ENCODE measurements around the gene ATP1B3.
"Not testable (repeated sequence)": the region's sequence is repeated elsewhere in the genome, so short reads cannot be mapped to it uniquely, and the experiment has no call there.

The ATP1B3 gene

DNA sequence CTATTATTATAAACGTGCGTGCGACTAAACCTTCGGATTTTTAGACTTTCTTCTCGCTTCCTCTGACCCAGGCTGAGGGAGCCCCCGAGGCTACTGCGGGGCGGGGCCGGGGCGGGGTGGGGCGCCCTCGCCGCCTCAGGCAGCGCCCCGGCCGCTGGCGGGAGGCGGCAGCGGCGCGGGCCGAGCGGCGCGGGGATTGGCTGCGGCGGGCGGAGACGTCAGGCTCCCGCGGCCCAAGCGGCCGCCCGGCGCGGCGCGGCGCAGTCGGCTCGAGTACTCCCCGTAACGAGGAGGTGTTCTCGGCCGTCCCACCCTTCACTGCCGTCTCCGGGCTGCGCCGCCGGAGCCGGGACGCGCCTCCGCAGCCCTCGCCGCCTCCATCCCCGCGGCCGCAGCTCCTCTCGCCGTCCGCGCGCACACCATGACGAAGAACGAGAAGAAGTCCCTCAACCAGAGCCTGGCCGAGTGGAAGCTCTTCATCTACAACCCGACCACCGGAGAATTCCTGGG lies at the start of gene ATP1B3:
ATP1B3 (plus strand) TSS at position 263 of the 510 bp plus-strand sequence; CDS start at position 422, 159 bp downstream.
- DNase-seq = peak; percentile 89

DNA sequence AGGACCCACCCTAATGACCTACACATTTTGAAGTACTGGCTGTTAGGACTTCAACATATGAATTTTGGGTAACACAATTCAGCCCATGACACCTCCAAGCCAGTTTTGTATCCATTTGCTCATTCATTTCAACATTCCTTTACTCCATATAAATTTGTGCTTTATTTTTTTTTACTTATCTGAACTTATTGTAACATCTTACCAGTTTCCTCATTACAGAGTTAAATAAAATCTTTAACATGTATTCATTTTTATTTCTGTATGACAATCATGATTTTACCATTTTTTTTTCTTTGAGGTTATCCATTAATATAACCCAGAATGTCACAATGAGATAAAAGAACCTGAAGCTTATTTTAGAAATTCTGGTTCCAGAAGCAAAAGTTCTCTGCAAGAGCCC lies 48.0 kb upstream of the ATP1B3 start:
- DNase-seq = no peak

DNA sequence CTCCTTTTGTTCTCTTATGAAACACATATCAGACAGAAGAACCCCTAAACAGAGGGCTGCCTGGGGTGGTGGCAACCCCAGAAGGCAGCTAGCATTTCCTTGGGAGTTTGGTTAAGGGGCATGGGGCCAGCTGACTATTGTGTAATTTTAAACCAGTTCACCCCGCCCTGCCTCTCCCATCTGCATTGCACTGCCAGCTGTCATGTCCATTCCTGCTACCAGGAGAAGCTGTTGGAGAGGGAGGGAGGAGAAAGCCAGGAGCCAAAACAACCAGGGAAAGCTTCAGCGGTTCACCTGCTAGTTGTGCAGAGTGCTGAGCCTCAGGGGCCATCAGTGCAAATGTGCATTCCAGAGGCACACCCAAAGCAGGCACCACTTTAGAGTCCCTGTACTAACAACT lies 47.6 kb upstream of the ATP1B3 start:
- peak; percentile 93 for DNase-seq

DNA sequence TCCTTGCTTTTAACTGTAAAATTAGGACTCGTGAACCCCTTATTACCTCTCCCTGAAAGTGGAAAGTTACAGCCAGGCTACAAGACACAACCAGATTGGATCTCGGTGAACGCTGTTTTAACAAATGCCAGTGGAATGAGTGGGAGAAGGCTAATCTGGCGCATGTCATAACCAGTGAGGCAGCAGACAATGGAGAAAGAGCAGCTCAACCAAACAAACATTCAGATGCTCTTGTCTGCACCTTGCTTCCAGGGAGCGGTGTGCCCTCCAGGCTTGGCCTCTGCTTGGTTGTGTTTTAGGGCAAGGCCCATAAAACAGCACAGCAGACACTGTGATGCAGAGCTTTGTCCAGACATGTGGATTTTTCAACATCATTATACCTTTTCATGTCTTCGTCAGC lies 45.9 kb upstream of the ATP1B3 start:
- DNase-seq = peak; percentile 91

DNA sequence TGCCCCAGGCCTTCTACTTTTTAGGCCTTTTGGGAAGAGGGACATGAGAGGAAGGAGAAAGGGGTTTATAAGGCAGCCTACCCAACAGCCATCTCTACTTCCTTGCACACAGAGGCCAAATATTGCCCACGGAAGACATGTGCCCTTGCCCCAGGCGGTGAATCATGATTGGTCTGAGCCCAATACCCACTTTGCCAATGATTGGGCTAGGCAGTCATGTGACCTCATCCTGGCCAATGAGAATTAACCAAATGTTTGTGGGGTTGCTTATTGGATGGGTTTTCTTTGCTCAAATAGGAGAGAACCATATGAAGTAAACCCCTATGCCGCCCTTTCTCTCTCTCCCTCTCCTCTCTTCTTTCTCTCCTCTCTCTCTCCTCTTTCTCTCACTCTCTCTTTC lies 42.2 kb upstream of the ATP1B3 start:
- DNase-seq = no peak

DNA sequence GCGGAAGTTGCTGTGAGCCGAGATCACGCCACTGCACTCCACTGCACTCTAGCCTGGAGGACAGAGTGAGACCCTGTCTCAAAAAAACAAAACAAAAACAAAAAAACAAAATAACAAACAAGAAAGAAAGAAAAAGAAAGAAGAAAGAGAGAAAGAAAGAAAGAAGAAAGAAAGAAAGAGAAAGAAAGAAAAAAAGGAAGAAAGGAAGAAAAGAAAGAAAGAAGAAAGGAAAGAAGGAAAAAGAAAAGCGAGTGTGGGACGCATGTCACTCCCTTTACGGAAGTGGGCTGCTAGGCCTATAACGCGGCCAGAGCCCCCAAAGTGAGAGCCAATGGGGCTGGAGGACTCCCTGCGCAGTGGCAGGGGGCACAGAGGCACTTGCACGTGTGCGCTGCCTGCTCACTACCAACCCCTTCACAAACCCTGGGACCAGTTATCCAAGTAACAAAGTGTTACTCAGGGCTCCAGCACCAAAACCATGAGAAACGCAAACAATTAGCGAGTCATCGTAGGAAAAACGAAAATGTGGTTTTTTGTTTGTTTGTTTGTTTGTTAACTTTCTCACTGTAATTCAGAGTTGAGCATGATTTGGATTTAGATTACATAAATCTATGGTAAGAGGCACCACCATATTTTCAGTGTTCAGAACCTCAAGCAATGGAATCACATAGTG lies 40.8 kb upstream of the ATP1B3 start:
- no peak for DNase-seq

DNA sequence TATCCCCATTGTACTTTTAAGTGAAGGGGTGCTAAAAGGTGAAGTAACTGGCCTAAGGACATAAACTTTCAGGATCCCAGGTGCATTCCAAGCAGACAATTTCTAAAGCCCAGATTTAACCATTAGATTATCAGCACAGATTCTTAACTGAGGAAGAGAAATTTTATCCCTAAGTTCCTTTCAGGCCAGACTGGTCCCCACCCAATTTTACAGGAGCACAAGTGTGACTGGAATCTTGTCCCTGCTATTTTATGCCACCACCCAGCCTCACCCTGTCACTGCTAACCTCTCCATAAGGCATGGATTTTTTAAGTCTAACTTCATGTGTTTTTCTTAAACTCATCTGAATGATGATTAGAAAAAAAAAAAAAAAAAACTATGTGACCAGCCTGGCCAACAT lies 37.1 kb upstream of the ATP1B3 start:
- DNase-seq = no peak

DNA sequence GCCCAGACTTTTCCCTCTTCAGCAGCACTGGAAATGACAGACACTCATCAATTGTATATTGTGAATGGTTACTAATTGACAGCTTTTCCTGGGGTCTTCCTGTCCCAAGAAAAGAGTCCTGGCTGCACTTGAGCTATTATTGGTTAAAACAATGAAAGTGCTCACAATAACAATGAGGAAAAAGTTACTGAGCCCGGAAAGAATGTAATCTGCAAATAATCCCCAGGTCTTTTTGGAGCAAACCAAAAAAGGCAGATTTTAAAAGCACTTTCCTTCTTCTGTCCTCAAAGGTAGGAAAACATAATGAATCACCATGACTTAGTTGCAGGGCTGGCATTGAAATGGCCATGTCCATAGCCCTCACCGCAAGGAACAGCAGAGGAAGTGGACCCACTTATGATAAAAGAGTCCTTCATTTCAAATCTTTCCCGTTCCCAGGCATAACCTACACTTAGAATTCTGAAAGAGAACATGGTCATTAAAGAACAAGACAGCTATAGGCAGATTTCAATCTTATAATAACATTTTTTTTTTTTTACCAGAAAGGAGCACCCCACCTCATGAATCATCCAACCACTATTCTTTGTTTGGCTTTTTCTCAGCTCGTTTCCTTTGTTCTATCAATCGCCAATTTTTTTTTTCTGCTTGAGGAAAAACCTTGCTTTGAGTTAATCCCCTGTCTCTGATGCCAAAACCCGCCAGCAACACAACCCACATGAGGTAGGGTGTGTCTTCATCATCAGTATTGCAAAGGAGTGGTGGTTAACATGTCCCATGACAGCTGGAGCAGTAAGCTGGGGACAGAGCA lies 35.5 kb upstream of the ATP1B3 start:
- DNase-seq = no peak

DNA sequence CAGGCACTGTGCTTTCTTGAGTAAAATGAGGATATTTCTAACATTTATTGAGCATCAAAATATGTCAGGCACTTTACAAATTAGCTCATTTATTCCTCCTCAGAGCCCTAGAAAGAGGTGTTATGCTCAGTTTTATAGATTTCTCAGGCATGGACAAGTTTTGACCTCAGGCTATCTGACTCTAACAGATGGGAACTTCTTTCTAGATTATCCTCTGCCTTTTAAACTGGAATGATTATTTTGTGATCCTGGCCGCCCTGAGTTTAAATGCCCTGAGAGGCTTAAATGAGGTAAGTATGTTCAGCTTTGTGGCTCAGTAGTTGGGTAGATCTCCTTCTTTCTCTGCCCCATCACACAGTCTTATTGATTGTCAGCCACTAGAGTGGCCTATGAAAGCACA lies 32.3 kb upstream of the ATP1B3 start:
- no peak for DNase-seq

DNA sequence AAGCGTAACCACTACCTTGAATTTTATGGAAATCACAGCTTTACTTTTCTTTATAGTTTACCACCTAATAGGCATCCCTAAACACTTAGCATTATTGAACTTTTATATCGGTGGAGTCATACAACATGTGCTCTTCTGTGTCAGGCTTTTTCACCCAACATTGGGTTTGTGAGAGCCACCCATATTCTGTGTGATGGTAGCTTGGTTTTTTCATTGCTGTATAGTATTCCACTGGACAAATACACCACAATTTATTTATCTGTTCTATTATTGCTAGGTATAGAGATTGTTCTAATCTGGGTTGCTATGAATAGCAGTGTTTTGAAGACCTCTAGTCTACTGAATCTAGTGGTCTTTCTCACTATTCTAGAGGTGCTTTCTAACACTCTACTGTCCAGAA lies 31.6 kb upstream of the ATP1B3 start:
- DNase-seq = no peak

DNA sequence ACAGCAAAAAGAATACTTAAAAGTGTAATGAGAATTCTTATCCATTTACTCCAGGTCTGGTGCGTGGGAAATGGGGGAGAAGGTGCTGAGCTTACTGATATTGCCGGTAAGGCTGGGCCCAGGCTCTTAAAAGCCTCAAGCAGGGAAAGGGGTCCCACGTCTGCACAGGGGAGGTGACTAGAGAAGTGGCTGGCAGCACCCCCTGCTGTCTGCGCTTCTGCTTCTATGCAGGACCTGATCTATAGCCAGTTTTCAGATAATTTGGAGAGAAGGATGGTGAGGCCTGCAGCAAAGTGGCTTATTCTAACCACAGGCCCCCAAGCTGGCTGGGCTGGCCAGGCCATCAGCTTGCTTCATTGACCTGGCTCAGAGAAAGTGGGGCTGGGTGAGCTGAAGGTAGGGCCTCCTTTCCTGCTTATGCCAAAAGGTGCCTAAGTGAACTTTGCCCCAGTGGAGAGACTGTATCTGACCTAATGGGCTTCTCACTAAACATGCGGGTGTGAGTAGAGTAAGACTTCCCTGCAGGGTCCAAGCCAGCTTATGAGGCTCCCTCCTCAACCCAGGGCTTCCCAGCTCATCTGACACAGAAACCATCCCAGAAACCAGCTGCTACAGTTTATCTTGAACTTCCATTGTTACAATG lies 30.9 kb upstream of the ATP1B3 start:
- DNase-seq = peak; percentile 69

DNA sequence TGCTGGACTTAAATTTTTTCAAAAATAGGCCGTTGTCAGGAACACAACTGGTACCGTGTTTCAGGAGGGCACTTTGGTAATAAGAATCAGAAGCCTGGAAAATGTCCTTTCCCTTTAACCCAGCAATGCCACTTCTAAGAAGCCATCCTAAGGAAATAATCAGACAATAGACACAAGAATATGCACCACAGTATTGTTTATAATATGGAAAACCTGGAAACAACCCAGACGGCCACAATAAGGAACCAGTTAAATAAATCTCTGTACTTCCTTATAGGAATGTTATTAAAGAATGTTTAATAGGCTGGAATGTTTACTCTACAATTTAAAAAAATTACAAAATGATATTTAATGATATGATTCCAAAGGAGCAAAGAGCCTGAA lies 30.4 kb upstream of the ATP1B3 start:
- DNase-seq = no peak

DNA sequence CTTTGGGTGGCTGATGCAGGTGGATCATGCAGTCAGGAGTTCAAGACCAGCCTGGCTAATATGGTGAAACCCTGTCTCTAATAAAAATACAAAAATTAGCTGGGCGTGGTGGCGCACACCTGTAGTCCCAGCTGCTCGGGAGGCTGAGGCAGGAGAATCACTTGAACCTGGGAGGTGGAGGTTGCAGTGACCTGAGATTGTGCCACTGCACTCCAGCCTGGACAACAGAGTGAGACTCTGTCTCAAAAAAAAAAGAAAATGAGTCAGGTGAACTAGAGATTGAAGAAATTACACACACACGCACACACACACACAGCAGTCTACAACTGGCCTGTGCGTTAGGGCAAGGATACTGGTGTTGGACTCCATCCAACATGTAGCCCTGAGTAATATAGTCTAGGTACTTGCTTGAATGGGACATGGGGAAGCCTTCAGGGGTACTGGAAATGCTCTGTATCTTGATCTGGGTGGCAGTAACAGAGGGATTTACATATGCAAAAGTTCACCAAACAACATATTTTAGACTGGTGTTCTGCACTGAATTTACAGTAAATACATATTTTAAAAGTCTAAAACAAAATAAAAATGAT lies 28.2 kb upstream of the ATP1B3 start:
- not testable (repeated sequence) for DNase-seq

DNA sequence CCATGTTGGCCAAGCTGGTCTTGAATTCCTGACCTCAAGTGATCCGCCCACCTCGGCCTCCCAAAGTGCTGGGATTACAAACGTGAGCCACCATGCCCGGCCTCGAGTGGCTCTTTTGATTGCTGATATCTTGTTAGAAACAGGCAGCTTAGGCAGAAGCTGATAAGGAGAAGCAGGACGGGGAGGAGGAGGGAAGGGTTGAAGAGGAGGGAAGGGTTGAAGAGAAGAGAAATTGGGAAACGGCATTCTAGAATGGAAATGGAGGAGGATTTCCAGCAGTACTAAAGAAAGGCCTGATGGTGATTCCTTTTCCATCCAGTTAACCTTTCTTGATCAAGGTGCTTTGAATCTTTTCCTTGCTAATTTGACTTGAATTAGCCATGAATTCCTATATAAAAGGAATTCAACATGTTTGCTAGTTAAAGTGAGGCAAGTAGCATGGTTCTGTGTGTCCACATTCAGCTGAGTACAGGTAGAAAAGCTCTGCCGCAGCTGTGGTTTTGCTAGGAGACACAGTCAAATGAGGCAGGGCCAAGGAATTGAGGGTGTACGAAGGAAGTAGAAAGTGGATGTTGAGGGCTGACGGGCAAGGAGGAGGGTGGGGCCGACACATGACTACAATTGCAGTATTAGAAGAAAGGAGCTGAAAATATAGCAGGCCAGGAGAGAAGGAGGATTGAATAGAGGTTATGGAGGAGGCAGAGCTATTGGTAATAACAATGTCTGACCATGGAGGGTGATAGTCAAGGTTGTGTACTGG lies 27.2 kb upstream of the ATP1B3 start:
- DNase-seq = no peak

DNA sequence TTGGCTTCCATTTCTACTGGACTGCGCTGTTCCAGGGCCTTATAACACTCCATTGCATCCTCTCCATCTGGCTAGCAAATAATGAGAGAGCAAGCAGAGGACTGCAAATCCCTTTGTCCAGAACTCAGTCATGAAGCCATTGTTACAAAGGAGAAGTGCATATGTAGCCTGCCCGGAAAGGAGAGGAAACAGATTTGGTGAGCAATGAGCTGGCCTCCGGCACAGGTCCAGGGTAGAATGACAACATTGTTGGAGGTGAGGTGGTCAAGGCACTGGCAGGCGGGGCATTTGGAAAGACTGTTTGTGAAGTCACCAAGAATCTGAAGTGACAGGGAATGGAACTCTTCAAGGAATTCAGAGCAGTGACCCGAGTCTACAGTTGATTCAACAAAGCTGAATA lies 25.0 kb upstream of the ATP1B3 start:
- no peak for DNase-seq

DNA sequence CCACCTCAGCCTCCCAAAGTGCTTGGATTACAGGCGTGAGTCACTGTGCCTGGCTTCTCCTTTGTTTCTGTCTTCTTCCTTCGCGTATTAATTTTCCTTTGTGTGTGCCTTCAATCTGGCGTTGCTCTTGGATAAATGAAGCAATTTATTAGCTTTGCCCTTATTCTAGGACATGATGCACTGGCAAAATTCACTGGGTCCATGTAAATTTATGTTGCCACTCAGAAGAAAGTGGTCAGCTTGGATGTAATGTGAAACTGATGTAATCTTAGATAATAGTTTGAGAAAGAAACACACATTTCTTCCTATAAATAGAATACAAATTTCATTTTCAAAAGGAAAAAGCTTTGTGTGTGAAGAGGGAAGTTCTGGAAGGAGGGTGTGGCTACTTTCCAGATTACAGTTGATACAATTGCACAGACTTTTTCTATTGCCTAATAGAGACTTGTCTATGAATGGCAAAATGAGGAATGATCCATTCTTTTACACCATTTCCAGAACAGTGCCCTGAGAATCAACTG lies 23.3 kb upstream of the ATP1B3 start:
- no peak for DNase-seq

DNA sequence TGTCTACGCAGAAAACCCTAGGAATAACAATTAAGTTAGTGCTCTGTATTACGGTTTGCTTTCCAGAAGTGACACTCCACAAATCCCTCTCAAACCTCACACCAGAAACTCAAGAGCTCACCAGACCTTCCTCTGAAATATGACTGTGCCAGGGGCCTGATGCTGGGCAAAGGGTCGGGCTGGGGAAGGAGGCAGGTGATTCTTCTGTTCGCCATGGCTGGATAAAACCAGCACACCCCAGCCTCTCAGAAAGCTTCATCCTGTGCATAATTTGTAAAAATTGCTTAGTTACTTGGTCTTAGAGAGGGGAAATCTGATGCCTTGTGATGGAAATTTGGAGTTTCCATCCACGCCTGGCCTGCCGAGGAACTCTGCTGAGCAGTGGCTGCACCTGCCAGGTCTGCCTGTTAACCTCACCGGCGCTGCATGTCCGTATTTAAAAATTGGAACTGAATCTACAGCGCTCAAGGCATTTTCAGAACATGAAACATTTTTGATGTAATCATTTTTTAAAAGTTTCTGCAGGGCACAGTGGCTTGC lies 22.7 kb upstream of the ATP1B3 start:
- DNase-seq = no peak

DNA sequence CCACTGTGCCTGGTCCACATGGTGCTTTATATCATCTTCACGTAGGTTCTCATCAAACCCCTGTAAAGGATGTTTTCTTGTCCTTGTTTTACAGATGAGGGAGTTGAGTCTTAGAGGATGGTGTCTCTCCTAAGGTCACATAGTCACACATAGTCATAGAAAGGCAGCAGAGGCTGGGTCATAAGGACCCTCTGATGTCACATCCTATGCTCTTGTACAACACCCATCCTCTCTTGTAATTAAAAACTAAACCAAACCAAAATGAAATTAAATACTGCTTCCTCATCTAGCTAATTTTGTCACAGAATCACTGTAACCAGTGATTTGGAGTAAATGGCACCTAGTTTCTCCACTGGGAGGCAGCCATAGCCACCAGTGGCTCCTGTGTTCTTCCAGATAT lies 21.8 kb upstream of the ATP1B3 start:
- DNase-seq = no peak

DNA sequence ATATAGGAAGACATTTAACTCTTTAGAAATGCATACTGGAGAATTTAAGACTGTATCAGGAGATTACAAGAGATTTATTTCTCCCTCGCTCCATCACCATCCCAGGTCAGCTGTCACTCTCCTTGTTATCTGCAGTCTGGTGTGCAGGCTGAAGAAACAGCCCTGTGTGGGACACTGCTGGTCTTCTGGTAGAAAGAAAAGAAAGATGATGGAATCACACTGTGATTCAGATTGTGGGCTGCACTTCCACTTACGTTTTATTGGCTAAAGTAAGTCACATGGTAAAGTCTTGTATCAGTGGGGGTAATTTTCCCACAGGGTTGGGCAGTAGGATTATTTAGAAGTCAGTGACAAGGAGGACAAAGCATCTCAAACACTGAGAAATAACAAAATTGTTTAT lies 18.1 kb upstream of the ATP1B3 start:
- DNase-seq = no peak

DNA sequence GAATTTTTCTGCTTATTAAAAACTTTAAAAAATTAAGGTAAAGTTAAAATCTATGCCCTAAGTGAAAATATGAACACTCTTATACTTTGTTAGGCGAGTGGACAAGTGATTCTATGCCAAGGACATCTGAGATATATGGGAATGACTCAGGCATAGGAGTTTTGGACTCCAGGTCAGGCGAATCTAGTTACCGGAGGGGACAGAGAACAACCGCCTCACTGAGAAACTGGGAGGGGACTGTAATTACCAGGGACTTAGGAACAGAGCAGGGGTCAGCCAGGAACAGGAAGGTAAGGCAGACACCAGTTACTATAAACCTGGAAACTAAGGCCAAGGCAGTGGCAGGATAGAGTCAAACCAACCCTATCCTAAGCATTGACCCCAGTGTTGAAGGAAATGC lies 16.8 kb upstream of the ATP1B3 start:
- DNase-seq = no peak

DNA sequence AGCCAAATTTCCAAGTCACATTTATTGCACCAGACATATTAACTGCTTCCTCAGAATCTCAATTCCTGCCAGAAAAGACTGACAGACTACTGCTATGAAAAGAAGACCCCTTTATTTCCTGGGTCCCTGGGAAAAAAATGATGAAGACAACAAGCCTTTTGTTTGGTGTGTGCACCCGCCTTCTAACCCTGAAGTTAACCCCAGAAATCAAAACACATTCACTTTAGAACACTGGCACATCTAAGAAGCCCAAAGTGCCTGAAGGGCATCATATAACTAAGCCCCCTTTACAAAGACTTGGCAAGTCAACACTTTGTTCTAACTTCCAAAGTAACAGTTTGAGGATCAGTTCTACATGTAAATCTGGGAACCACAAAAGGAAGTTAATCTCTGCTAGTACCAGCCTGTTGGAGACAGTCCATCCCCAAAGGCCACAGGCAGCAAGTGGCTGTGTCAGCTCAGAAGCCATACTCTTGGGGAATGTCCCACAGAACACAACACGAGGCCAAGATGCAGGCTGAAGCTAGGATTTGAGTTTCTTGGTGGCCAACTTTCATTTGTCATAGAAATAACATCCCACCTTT lies 16.3 kb upstream of the ATP1B3 start:
- DNase-seq = no peak
